ENCODE results near the gene MYO3A.

DNA sequence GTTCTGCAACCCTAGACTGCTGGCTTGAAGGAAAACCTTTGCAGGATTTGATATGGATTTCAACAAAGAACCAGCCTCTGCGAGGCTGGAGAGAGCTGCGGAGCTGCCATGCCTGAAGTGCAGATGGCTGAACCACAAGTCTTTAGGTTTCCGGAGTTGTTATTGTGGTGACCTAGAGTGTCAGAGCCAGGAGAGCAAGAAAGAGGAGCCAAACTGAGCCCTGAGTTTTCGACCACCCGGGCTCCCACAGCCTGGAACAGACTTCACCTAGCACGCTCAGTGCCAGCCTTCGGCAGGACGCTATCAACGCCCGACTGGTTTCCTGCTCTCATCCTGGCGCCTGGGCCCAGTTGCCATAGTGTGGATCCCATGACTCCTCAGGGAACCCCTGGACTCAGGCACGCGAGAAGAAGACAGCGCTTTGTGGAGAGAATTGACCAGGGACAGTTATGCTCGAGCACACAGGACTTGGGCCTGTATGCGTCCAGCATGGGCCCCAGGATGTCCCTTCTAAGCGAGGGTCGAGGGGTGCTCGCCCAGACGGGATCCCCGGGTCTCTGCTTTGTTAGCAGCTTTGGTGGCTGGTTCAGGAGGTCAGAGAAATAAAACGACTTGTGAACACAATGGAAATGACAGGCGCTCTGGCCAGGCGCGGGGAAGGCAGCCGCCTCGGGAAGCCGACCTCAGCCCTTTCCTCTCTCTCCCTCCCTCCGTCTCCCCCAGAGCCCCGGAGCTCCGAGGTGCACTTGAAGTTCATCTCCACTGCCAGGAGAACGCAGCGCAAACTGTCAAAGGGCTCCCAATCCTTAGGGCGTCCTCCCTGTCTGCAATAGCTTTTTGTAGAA, 280.7 kb downstream of the MYO3A start:
- no peak for TF ChIP-seq POLR2A (IDR thresholded peaks at IDR 0.05)
- TF ChIP-seq, protein P1, sequence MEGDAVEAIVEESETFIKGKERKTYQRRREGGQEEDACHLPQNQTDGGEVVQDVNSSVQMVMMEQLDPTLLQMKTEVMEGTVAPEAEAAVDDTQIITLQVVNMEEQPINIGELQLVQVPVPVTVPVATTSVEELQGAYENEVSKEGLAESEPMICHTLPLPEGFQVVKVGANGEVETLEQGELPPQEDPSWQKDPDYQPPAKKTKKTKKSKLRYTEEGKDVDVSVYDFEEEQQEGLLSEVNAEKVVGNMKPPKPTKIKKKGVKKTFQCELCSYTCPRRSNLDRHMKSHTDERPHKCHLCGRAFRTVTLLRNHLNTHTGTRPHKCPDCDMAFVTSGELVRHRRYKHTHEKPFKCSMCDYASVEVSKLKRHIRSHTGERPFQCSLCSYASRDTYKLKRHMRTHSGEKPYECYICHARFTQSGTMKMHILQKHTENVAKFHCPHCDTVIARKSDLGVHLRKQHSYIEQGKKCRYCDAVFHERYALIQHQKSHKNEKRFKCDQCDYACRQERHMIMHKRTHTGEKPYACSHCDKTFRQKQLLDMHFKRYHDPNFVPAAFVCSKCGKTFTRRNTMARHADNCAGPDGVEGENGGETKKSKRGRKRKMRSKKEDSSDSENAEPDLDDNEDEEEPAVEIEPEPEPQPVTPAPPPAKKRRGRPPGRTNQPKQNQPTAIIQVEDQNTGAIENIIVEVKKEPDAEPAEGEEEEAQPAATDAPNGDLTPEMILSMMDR (IDR thresholded peaks at IDR 0.05) = no peak
